GM18517 (cell line): ENCODE data around the gene FEZF1.

Source experiments
- ATAC-seq: cut with Tn5 transposase; IDR thresholded peaks from one replicate; pipeline ENCODE4 v1.9.1; 2021; ENCODE audit warnings: mild to moderate bottlenecking, moderate library complexity; ENCODE audit not compliant: unreplicated experiment

Gene FEZF1

DNA sequence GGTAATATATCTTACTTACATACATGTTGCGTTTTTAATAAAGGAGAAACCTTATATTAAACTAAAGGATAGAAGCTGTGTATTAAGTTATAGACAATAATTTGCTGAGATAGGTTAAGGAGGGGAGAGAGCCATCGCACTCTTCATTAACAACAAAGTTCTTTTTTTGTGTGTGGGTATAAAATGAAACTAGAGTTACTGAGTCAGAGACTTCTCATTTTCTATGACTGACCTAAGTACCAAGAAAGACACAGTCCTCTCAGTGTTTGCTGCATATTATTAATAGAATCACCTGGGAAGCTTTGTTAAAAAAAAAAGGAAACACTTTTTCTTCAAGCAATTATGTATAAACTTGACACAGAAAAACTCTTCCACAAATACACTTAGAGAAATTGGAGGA is 31.4 kb downstream of the FEZF1 start:
- ATAC-seq = no peak

DNA sequence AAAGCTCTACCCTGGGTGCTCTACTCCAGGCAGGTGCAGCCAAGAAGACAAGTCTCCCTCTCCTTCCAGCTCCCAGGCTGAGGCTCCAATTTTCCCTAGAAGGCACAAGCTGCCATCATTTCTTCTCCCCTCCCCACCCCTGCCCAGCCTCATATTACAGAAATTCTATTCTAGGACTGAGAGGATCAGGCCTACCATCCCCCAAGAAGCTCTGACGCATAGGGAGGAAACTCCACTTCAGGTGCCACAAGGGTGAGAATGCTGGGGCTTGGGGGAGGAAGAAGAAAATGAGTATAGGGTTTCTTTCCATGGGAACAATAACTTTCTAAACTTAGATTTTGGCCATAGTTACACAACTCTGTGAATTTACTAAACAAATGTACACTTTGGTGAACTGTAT is 35.3 kb downstream of the FEZF1 start:
- no peak for ATAC-seq

DNA sequence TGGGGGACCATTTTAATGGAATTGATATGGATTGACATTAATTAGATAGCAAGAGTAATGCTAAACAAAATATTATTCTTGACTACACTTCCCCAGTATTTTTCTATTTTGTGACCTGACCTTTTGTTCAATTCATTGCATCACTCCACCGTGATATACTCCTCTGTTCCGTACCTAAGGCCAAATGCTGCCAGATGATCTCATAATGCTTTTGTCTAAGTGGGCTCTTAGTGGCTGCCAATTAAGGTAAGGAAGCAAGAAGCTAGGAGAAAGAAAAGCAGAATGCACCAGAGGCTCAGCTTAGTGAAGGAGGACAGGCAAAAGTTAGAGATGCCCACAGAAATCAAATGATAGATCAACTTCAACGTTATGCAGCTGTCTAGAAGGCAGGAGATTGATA is 36.4 kb downstream of the FEZF1 start:
- ATAC-seq = no peak

DNA sequence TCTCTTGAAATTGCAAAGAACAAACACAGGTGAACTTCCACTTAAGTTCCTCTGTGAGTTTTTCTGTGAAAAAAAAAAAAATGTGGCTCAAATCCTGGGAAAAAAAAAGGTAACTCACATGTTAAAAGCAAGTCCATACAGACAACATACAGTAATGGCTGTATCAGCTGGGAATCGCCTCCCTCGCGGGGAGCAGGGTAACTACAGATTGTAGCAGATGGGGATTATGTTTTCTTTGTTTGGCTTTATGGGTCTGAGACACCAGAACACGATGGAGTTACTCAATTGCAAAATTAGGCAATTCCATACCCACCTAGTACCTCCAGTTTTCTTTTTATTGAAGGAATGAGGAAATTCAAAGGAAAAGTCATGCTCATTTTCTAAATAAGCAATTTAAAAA is 42.3 kb downstream of the FEZF1 start:
- ATAC-seq = no peak

DNA sequence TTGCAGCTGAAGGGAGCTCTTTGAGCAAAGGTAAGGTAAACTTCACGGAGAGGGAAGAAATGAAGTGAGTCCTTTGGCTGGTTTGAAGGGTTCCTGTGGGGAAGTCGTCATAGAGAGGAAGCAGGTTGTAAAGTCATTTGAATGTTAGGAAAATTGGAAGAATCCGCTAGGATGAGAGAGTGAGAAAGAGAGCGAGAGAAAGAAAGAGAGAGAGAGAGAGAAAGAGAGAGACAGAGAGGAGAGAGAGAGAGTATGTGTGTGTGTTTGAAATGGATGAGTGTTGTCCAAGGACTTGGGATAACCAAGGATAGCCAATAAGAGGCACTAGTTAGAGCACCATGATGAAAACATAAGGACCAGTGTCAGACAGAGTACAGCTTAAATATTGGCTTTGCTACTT is 43.1 kb downstream of the FEZF1 start:
- ATAC-seq = no peak

DNA sequence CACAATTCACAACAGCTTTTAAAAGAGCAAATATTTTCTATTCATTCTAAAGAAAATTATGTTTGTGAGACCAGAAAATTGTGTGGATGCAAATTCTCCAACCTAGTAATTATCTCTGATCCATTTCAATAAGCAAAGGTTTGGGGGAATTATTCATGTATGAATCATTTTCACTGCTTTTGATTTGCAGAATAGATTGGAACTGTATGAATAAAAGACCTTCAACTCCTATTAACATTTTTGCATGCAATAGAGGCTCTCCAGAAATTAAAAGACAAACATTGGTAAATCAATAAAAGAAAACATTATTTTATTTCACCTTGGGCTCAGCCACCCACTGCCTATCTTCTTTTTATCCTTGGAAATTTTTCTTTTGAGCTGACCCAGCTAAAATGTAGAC is 43.5 kb downstream of the FEZF1 start:
- no peak for ATAC-seq

DNA sequence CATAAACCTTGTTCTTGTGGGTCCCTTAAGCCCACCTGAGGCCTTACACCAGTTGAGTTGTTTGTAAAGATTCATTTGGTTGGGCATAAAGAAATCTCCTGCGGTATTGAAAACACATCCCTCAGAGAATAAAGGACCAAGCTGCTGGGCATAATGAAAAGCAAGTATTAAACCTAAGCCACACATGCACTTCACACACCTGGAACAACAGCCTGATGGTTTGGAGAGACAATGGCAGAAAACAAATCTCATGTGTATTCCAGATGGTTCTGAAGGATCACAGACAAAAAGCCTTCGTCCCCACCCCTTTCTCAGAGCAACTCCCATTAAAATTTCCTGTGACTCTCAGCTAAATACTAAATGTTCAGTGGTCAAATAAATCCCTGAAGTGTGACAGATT is 44.2 kb downstream of the FEZF1 start:
- ATAC-seq = no peak

DNA sequence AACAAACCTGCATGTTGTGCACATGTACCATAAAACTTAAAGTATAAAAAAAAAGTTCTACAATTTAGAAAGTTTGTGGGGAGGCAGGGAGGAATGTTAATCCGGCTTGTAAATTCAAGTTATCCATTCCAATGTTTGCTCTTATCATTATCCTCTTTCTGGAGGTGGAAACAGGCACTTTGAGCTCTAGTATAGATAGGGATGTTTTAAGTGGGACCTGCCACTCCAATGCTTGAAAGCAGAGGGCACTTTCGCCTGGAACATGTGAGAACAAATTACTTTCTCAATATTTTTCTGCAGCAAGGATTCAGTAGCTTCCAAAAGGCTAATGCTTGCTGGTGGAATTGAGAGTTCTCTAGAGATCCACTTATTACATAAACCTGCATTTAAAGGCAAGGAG is 45.6 kb downstream of the FEZF1 start:
- no peak for ATAC-seq

DNA sequence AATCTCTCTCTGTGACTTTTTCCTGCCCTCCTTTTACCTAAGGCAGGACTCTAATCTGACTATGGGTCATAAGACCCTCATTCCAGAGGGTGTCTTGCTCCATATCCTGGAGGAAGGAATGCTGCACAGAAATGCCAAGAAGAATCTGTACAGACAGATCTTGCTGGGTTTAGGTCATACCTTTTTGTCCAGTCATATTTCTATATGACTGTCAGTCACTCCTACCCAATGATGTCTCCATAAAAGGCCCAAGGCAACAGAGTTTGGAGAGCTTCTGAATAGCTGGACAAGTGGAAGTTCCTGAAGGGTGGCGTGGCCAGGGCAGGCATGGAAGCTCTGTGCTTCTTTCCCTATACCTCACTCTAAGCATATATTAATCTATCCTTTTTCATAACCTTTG is 47.5 kb downstream of the FEZF1 start:
- ATAC-seq = no peak

DNA sequence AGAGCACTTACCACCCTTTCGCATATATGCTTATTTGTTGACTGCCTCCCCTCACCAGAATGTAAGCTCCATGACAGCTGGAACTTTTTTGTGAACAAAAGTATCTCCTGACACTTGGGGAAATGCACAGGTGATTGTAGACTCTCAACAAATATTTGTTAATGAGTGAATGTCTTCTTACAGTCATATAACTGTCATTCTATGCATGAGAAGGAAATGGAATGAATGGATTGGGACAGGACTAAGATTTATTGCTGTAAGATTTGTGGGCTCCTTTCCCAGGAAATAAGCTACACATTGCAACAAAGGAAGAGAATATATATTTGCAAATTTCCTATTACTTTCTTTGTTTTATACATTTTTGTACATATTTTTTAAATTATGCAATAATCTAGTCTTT is 48.5 kb downstream of the FEZF1 start:
- ATAC-seq = no peak

DNA sequence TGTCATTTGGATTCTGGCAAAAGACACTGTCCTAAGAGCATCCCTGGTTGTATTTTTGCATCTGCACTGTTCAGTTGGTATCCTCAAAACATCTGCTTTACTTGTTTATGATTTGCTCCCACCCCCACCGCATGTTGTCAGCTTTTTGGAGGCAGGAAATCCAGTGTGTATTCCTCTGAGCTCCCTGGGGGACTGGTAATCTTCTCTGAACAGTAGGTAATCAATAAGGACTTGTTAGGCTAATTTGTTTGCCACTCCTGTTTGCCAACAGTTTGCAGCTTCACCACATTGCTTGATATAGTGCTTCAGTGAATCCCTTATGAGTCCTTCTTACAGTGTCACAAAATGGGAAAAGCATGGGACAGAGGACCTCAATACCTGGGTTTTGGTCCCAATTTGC is 49.1 kb downstream of the FEZF1 start:
- ATAC-seq = no peak
